ENCODE results near the gene ASRGL1.

DNA sequence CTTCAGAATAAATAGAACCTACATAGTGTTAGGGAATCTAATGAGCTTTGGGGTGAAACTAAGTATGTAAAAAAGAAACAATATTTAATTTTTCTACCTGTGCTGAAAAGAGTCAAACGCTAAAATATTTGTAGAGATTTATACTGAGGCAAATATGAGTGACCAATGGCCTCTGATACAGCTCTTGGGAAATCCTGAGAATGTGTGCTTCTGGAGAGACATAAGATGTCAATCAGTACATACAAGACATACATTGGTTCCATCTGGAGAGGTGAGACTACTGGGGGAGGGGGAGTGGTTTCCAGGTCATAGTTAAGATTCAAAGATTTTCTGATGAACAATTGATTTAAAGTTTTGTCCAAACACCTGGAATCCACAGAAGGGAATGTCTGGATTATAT lies 970 bp downstream of the ASRGL1 start:
- TF ChIP-seq CTCF (conservative IDR thresholded peaks at IDR 0.05) (no peak), ZFX (IDR thresholded peaks at IDR 0.05) (no peak)

All from C4-2B (cell line).